GM12892 (cell line): ENCODE measurements around the gene CHRNA1.

ENCODE experiments used
- DNase-seq: peaks from one replicate; pipeline ENCODE4 v3.0.0; 2011; ENCODE audit not compliant: insufficient read length
- FAIRE-seq: peaks from 2 replicates; lab custom pipeline; 2011; peaks lifted over from hg19 to GRCh38; lab: Jason Lieb, UNC
- POLR2A ChIP-seq: IDR thresholded peaks from 2 replicates; pipeline ENCODE4 v1.6.1; 2011; ENCODE audit warnings: low read depth, low read length, control low read depth
- POLR2AphosphoS5 ChIP-seq: IDR thresholded peaks from 2 replicates; pipeline ENCODE4 v1.6.1; 2011; ENCODE audit warnings: low read depth, low read length, control low read depth
- TAF1 ChIP-seq: IDR thresholded peaks from 2 replicates; pipeline ENCODE4 v1.6.1; 2011; ENCODE audit warnings: low read depth, mild to moderate bottlenecking, control low read depth, low read length, borderline replicate concordance

CHRNA1 gene

GRCh38 chr2:174771631-174772471 is 7.6 kb upstream of the CHRNA1 start:
- TF ChIP-seq TAF1 (no peak), POLR2A (no peak), POLR2AphosphoS5 (no peak)
- peak; percentile 75 for FAIRE-seq
- DNase-seq = peak; percentile 49

GRCh38 chr2:174771136-174771535 is 6.9 kb upstream of the CHRNA1 start:
- FAIRE-seq (no peak), DNase-seq (no peak)
- TF ChIP-seq POLR2A (no peak), POLR2AphosphoS5 (no peak), TAF1 (no peak)

- DNase-seq = no peak
- FAIRE-seq = no peak
These were observed 4.3 kb upstream of the CHRNA1 start for GRCh38 chr2:174768557-174768956.

GRCh38 chr2:174766271-174766670 is 2.0 kb upstream of the CHRNA1 start:
- FAIRE-seq (no peak), DNase-seq (no peak)
- TF ChIP-seq POLR2A = no peak
- TF ChIP-seq TAF1 = no peak
- no peak for TF ChIP-seq POLR2AphosphoS5

More at GRCh38 chr2:174768557-174768956, 4.3 kb upstream of the CHRNA1 start:
- TF ChIP-seq POLR2AphosphoS5 (no peak), POLR2A (no peak), TAF1 (no peak)

GRCh38 chr2:174765576-174765975 is 1.3 kb upstream of the CHRNA1 start:
- no peak for DNase-seq
- no peak for FAIRE-seq
- TF ChIP-seq POLR2A = no peak
- TF ChIP-seq TAF1 = no peak
- TF ChIP-seq POLR2AphosphoS5 = no peak

GRCh38 chr2:174763780-174764179 is 492 bp downstream of the CHRNA1 start:
- FAIRE-seq = no peak

GRCh38 chr2:174762464-174762863 is 1.8 kb downstream of the CHRNA1 start:
- no peak for FAIRE-seq

More at GRCh38 chr2:174763780-174764179, 492 bp downstream of the CHRNA1 start:
- DNase-seq = no peak
- no peak for TF ChIP-seq TAF1
- no peak for TF ChIP-seq POLR2A
- TF ChIP-seq POLR2AphosphoS5 = no peak

GRCh38 chr2:174761837-174762236 is 2.4 kb downstream of the CHRNA1 start:
- TF ChIP-seq POLR2AphosphoS5 (no peak), TAF1 (no peak), POLR2A (no peak)
- FAIRE-seq (no peak), DNase-seq (no peak)

More at GRCh38 chr2:174762464-174762863, 1.8 kb downstream of the CHRNA1 start:
- no peak for DNase-seq
- TF ChIP-seq POLR2A (no peak), TAF1 (no peak), POLR2AphosphoS5 (no peak)

- FAIRE-seq (no peak), DNase-seq (no peak)
- TF ChIP-seq POLR2AphosphoS5 (no peak), TAF1 (no peak), POLR2A (no peak)
These were observed 3.3 kb downstream of the CHRNA1 start for GRCh38 chr2:174760845-174761473.

- no peak for DNase-seq
- FAIRE-seq = no peak
- TF ChIP-seq POLR2A (no peak), TAF1 (no peak), POLR2AphosphoS5 (no peak)
These were observed 4.7 kb downstream of the CHRNA1 start for GRCh38 chr2:174759381-174760065.

GRCh38 chr2:174756743-174757142 is 7.5 kb downstream of the CHRNA1 start:
- no peak for DNase-seq
- FAIRE-seq = no peak
- TF ChIP-seq POLR2AphosphoS5 (no peak), POLR2A (no peak), TAF1 (no peak)

GRCh38 chr2:174753038-174753633 is 11.1 kb downstream of the CHRNA1 start:
- TF ChIP-seq POLR2A = no peak
- TF ChIP-seq POLR2AphosphoS5 = no peak
- TF ChIP-seq TAF1 = no peak
- peak; percentile 48 for FAIRE-seq
- DNase-seq = no peak
